ENCODE data around the gene BRME1.

- TF ChIP-seq CTCF (CRISPR knock-in tag; IDR thresholded peaks at IDR 0.05) (no peak), CEBPB (IDR thresholded peaks at IDR 0.05; ENCODE audit: borderline replicate concordance, low read depth, low read length) (no peak), HNRNPK (IDR thresholded peaks at IDR 0.05; ENCODE audit: low read depth, low read length, poor library complexity, severe bottlenecking) (no peak), ZNF138 (CRISPR knock-in tag; IDR thresholded peaks at IDR 0.05; ENCODE audit: low read depth) (no peak), POLR2AphosphoS5 (IDR thresholded peaks at IDR 0.05; ENCODE audit: low read depth, low read length) (no peak), TBL1XR1 (IDR thresholded peaks at IDR 0.05; ENCODE audit: borderline replicate concordance, low read length, partially characterized antibody) (no peak)
Observed at GRCh38 chr19:13864667-13865570, 41.0 kb downstream of the BRME1 start.
